Measurements from ENCODE around the gene TYR. TPM values are rescaled to one million over a fixed set of nuclear protein-coding genes. Genes with fewer than 3 reads are reported as not detected.

Gene TYR
- total RNA-seq, 2 experiments from 2014 or later: not detected

DNA sequence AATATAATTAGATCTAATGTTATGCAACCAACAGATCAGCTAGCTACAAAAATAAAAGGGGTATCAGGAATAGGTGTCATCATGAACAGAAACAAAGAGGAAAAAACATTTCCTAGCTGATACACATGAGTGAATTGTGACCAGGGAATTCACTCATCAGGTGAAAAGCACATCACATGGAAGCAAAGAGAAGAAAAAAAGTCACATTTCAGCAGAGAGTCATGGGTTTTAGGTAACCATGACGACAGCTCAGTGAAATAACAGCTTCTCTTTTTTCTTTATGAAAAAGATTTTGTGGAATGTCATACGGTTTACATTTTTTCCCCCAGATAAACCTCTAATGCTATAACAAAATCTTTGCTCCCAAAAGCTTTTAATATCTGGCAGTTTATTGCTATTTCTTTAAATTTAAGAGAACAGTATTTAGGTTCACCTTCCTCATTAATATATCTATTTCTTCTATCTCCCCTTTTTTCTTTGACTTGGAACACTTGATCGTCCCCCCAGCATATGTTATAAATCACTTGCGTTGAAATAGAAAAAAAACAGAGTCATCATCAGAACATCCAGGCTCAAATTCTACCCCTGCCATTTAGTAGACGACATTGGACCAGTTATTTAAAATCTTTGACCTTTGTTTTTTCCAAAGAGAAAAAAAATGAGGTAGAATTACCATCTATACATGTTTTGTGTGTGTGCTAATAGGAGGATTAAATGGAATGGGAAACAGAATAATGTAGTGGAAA lies 5.3 kb downstream of the TYR start:
- no peak for DNase-seq
- intact Hi-C loops (cut with micrococcal nuclease): no loop called here
- Mint-ChIP-seq H3K27me3 (no peaks in the 10 kb centered on the region), H3K4me1 (ENCODE audit: low read depth) (peaks cover 2% of the 10 kb centered on the region), H3K36me3 (ENCODE audit: low read depth) (no peaks in the 10 kb centered on the region), H3K4me3 (no peak overlapping the region), H3K27ac (no peak overlapping the region), H3K9me3 (no peaks in the 10 kb centered on the region)
- ChIA-PET CTCF (no interaction called here), POLR2A (no interaction called here)
- ATAC-seq: no peak
- TF ChIP-seq, protein P1, sequence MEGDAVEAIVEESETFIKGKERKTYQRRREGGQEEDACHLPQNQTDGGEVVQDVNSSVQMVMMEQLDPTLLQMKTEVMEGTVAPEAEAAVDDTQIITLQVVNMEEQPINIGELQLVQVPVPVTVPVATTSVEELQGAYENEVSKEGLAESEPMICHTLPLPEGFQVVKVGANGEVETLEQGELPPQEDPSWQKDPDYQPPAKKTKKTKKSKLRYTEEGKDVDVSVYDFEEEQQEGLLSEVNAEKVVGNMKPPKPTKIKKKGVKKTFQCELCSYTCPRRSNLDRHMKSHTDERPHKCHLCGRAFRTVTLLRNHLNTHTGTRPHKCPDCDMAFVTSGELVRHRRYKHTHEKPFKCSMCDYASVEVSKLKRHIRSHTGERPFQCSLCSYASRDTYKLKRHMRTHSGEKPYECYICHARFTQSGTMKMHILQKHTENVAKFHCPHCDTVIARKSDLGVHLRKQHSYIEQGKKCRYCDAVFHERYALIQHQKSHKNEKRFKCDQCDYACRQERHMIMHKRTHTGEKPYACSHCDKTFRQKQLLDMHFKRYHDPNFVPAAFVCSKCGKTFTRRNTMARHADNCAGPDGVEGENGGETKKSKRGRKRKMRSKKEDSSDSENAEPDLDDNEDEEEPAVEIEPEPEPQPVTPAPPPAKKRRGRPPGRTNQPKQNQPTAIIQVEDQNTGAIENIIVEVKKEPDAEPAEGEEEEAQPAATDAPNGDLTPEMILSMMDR (IDR thresholded peaks at IDR 0.05): no peak

DNA sequence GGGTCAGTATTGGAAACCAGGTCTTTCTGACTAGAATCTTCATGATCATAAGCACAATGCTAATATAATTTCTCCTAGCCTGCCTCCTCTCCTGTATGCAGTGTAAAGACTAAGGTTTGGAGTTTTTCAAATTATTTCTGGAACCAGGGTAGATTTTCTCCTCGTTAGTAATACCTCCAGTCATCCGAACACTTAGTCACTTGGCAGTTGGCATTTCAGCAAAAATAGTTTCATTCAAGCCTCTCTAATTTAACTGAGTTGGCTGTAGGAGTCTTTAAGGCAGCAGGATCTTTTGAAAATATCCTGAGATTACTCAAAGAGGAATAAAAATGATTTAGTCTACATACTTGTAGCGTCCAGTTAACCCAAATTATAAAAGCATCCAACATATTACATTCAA lies 6.3 kb downstream of the TYR start:
- ATAC-seq: no peak
- TF ChIP-seq, protein P1 (IDR thresholded peaks at IDR 0.05): no peak
- POLR2A ChIA-PET: no interaction called here
- Mint-ChIP-seq H3K9me3 (no peaks in the 10 kb centered on the region), H3K4me3 (no peak overlapping the region), H3K27ac (no peak overlapping the region), H3K27me3 (no peaks in the 10 kb centered on the region), H3K4me1 (ENCODE audit: low read depth) (peaks cover 2% of the 10 kb centered on the region), H3K36me3 (ENCODE audit: low read depth) (no peaks in the 10 kb centered on the region)
- intact Hi-C loops (cut with micrococcal nuclease): no loop called here
- CTCF ChIA-PET: no interaction called here
- DNase-seq: no peak

DNA sequence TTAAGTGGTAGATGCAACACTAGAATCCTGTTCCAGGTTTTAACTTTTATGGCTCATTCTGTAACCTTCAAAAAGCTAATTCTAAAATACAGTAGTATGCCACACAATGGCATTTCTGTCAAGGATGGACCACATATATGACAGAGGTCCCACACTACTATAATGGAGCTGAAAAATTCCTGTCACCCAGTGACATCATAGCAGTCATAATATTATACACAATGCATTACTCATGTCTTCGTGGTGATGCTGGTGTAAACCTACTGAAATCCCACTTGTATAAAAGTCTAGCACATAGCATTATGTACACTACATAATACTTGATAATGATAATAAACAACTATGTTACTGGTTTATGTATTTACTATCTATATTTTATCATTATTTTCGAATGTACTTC lies 12.1 kb downstream of the TYR start:
- no peak overlapping the region for H3K27ac Mint-ChIP-seq
- TF ChIP-seq, protein P1 (IDR thresholded peaks at IDR 0.05): no peak
- H3K9me3 Mint-ChIP-seq: no peaks in the 10 kb centered on the region
- POLR2A ChIA-PET: no interaction called here
- intact Hi-C loops (cut with micrococcal nuclease): no loop called here
- H3K36me3 Mint-ChIP-seq (ENCODE audit: low read depth): no peaks in the 10 kb centered on the region
- CTCF ChIA-PET: no interaction called here
- no peak overlapping the region for H3K4me3 Mint-ChIP-seq
- ATAC-seq (no peak), DNase-seq (no peak)
- H3K27me3 Mint-ChIP-seq: no peaks in the 10 kb centered on the region
- H3K4me1 Mint-ChIP-seq (ENCODE audit: low read depth): no peaks in the 10 kb centered on the region

DNA sequence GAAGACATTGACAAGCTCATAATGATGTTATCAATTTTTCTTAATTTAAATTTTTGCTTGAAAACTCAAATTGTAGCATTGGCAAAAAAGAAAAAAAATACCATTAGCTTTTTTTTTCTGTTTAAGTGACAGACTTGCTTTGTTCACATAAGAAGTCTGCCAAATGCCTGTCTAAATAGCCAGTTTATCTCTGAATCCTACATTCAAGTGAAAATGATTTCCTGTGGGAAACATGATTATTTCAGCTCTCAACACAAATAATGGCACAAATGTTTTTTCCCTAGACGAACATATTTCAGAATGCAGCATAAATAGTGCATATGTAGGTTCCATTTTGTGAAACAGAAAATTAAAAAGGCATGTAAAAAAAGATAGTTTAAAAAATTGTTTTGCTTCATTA lies 23.5 kb downstream of the TYR start:
- no peak overlapping the region for H3K27ac Mint-ChIP-seq
- no peak overlapping the region for H3K4me3 Mint-ChIP-seq
- no peaks in the 10 kb centered on the region for H3K36me3 Mint-ChIP-seq (ENCODE audit: low read depth)
- no peaks in the 10 kb centered on the region for H3K9me3 Mint-ChIP-seq
- TF ChIP-seq, protein P1 (IDR thresholded peaks at IDR 0.05): no peak
- peaks cover 2% of the 10 kb centered on the region for H3K27me3 Mint-ChIP-seq
- ChIA-PET CTCF (no interaction called here), POLR2A (no interaction called here)
- DNase-seq (no peak), ATAC-seq (no peak)
- intact Hi-C loops (cut with micrococcal nuclease): no loop called here
- no peaks in the 10 kb centered on the region for H3K4me1 Mint-ChIP-seq (ENCODE audit: low read depth)

DNA sequence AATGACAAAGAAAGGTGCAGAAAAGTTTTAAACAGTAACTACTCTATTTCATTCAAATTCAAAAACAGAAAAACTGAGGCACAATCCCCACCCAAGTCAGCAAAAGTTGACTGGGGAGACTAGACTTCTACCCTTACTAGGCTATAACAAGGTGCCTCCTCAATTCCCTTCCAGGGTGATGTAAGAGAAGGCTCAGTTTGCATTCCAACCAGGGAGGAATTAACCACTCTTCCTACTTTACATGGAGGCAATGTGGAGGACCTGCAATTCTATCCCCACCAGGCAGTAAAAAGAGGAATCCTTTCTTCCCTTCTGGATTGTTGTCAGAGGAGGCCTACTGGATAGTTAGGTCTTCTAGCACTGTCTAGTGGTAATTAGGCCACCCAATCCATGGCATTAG lies 26.1 kb downstream of the TYR start:
- Mint-ChIP-seq H3K36me3 (ENCODE audit: low read depth) (no peaks in the 10 kb centered on the region), H3K4me3 (no peak overlapping the region), H3K9me3 (no peaks in the 10 kb centered on the region), H3K27ac (no peak overlapping the region), H3K4me1 (ENCODE audit: low read depth) (no peaks in the 10 kb centered on the region), H3K27me3 (no peaks in the 10 kb centered on the region)
- intact Hi-C loops (cut with micrococcal nuclease): no loop called here
- TF ChIP-seq, protein P1 (IDR thresholded peaks at IDR 0.05): no peak
- CTCF ChIA-PET: no interaction called here
- ATAC-seq (no peak), DNase-seq (no peak)
- POLR2A ChIA-PET: no interaction called here

All from activated CD8-positive, alpha-beta T cell treated with anti-CD3 and anti-CD28 coated beads for 36 hours (primary cell).